SK-N-SH (cell line): ENCODE measurements around the gene MVP. TPM values are rescaled to one million over a fixed set of nuclear protein-coding genes. Genes with fewer than 3 reads are reported as not detected.

Source experiments
- CTCF ChIA-PET: fragments of 300-600, 350-600 bp; formaldehyde crosslinking; extraction: SDS; loops from one replicate; lab custom pipeline; 2021; lab: Yijun Ruan, JAX
- POLR2A ChIA-PET: fragments of 350-600 bp; sonication (Branson Sonifier 250); formaldehyde crosslinking; extraction: SDS; loops from one replicate; lab custom pipeline; 2020; ENCODE audit warnings: antibody characterized with exemption, inconsistent platforms; lab: Yijun Ruan, JAX
- DNase-seq: peaks from one replicate; pipeline ENCODE4 v3.0.0; 2012
- H2AFZ ChIP-seq: fragments of 200-600 bp; sonication (generic); 2 replicates; pipeline ENCODE4 v1.8.1; 2016; ENCODE audit warnings: antibody characterized with exemption, mild to moderate bottlenecking, low read depth
- H3F3A ChIP-seq: fragments of 200-600 bp; sonication (generic); replicated peaks from 2 replicates; pipeline ENCODE3; 2016; ENCODE audit warnings: antibody characterized with exemption, mild to moderate bottlenecking; ENCODE audit not compliant: insufficient read depth
- H3K27ac ChIP-seq, 2 experiments: fragments of 200-500 bp in 1 of 2; fragments of 200-600 bp in 1 of 2; sonication (Bioruptor generic) in 1 of 2; sonication (generic), shearing (Covaris generic) in 1 of 2; 2 replicates each; pipeline versions ENCODE4 v1.5.1 to v1.6.1; 2014 to 2016; ENCODE audit warnings: low read depth in 2 of 2, inconsistent platforms in 1 of 2, low read length in 1 of 2, mild to moderate bottlenecking in 1 of 2, mixed read lengths in 1 of 2
- H3K27me3 ChIP-seq: fragments of 200-600 bp; sonication (generic), shearing (Covaris generic); 2 replicates; pipeline ENCODE4 v1.6.1; 2016; ENCODE audit warnings: mixed run types; ENCODE audit not compliant: insufficient read depth
- H3K36me3 ChIP-seq, 2 experiments: fragments of 200-500 bp in 1 of 2; fragments of 200-600 bp in 1 of 2; sonication (Bioruptor generic) in 1 of 2; sonication (generic) in 1 of 2; replicated peaks in 1 of 2; 2 replicates each; pipeline versions ENCODE3 to v1.5.1; 2014 to 2016; ENCODE audit warnings: low read length in 1 of 2, mild to moderate bottlenecking in 1 of 2; ENCODE audit not compliant: insufficient read depth in 2 of 2, control insufficient read depth in 1 of 2
- H3K4me1 ChIP-seq, 2 experiments: fragments of 200-500 bp in 1 of 2; fragments of 200-600 bp in 1 of 2; sonication (Bioruptor generic) in 1 of 2; sonication (generic), shearing (Covaris generic) in 1 of 2; 2 replicates each; pipeline versions ENCODE4 v1.5.1 to v1.6.1; 2014 to 2016; ENCODE audit warnings: low read depth in 1 of 2, low read length in 1 of 2, mixed run types in 1 of 2; ENCODE audit not compliant: insufficient read depth in 2 of 2, control insufficient read depth in 1 of 2
- H3K4me2 ChIP-seq: fragments of 200-600 bp; sonication (generic), shearing (Covaris generic); 2 replicates; pipeline ENCODE4 v1.6.1; 2017; ENCODE audit warnings: mixed run types
- H3K4me3 ChIP-seq, 2 experiments: fragments of 200-500 bp in 1 of 2; fragments of 200-600 bp in 1 of 2; sonication (Bioruptor generic) in 1 of 2; sonication (generic), shearing (Covaris generic) in 1 of 2; 2 replicates each; pipeline versions ENCODE4 v1.5.1 to v1.8.1; 2014 to 2016; ENCODE audit warnings: low read depth in 2 of 2, inconsistent platforms in 1 of 2, low read length in 1 of 2, mild to moderate bottlenecking in 1 of 2, mixed read lengths in 1 of 2, moderate library complexity in 1 of 2
- H3K79me2 ChIP-seq: fragments of 200-600 bp; sonication (generic); 2 replicates; pipeline ENCODE4 v1.8.1; 2017; ENCODE audit warnings: mild to moderate bottlenecking; ENCODE audit not compliant: insufficient read depth
- H3K9ac ChIP-seq: fragments of 200-600 bp; sonication (generic); 2 replicates; pipeline ENCODE4 v1.6.1; 2017; ENCODE audit warnings: mixed run types
- H3K9me2 ChIP-seq: fragments of 200-600 bp; sonication (generic); 2 replicates; pipeline ENCODE4 v1.6.1; 2017; ENCODE audit warnings: mixed run types
- H3K9me3 ChIP-seq: fragments of 200-600 bp; sonication (generic); 2 replicates; pipeline ENCODE4 v1.6.1; 2017; ENCODE audit warnings: mixed run types, mild to moderate bottlenecking, moderate library complexity
- H4K20me1 ChIP-seq: fragments of 200-600 bp; sonication (generic); 2 replicates; pipeline ENCODE4 v1.6.1; 2017; ENCODE audit warnings: mild to moderate bottlenecking, mixed run types; ENCODE audit not compliant: insufficient read depth
- CHD2 ChIP-seq: fragments of 150-350 bp; IDR thresholded peaks from 2 replicates; pipeline ENCODE4 v1.6.1; 2018; ENCODE audit warnings: low read length; ENCODE audit not compliant: partially characterized antibody
- EP300 ChIP-seq, 2 experiments: IDR thresholded peaks; 2 replicates each; pipeline versions ENCODE4 v1.4.0 to v1.6.1; 2012; ENCODE audit warnings: borderline replicate concordance in 1 of 2, low read depth in 1 of 2, low read length in 1 of 2
- FOXM1 ChIP-seq: IDR thresholded peaks from 2 replicates; pipeline ENCODE4 v1.4.0; 2012; ENCODE audit warnings: low read depth, mild to moderate bottlenecking
- GATA2 ChIP-seq: sonication (generic); formaldehyde crosslinking; IDR thresholded peaks from 2 replicates; pipeline ENCODE4 v1.5.0; 2020; ENCODE audit warnings: mild to moderate bottlenecking, missing genetic modification reagents
- JUND ChIP-seq: IDR thresholded peaks from 2 replicates; pipeline ENCODE4 v1.4.0; 2012
- MEF2A ChIP-seq: IDR thresholded peaks from 2 replicates; pipeline ENCODE4 v1.4.0; 2012; ENCODE audit warnings: low read depth, borderline replicate concordance
- MXI1 ChIP-seq: IDR thresholded peaks from 2 replicates; pipeline ENCODE4 v1.6.1; 2012; ENCODE audit warnings: mild to moderate bottlenecking, low read depth, low read length, improper control_type of control experiment
- NRF1 ChIP-seq: IDR thresholded peaks from 2 replicates; pipeline ENCODE4 v1.6.1; 2012; ENCODE audit warnings: low read depth, mild to moderate bottlenecking, low read length
- POLR2AphosphoS5 ChIP-seq: IDR thresholded peaks from 2 replicates; pipeline ENCODE4 v1.6.1; 2012; ENCODE audit warnings: low read depth, low read length
- RAD21 ChIP-seq: IDR thresholded peaks from 2 replicates; pipeline ENCODE4 v1.6.1; 2012; ENCODE audit warnings: mild to moderate bottlenecking, low read length
- RFX5 ChIP-seq: IDR thresholded peaks from 2 replicates; pipeline ENCODE4 v1.6.1; 2012; ENCODE audit warnings: mild to moderate bottlenecking, improper control_type of control experiment, low read length
- SIN3A ChIP-seq: IDR thresholded peaks from 2 replicates; pipeline ENCODE4 v1.6.1; 2012; ENCODE audit warnings: low read depth, mild to moderate bottlenecking, low read length, moderate library complexity, borderline replicate concordance
- TEAD4 ChIP-seq: IDR thresholded peaks from 2 replicates; pipeline ENCODE4 v1.4.0; 2012; ENCODE audit warnings: mild to moderate bottlenecking, borderline replicate concordance; ENCODE audit not compliant: insufficient read depth
- WGBS: methylation state at CpG from one replicate; pipeline ENCODE4 v1.1.6; 2017; ENCODE audit warnings: low lambda C conversion rate; 5-methylcytosine and 5-hydroxymethylcytosine counted together
- polyA plus RNA-seq, 3 experiments: library from polyadenylated mRNA; depleted of rRNA; stranded (reverse); fragments of >200 nt; gene quantifications; 2 replicates each; pipeline ENCODE4 v1.2.3, GENCODE V29; 2012
- TF ChIP-seq, protein P1 (sequence below): IDR thresholded peaks from 2 replicates; pipeline ENCODE4 v1.6.1; 2012; ENCODE audit warnings: mild to moderate bottlenecking, low read depth, low read length, moderate library complexity
- TF ChIP-seq, protein P2 (sequence below): fragments of 150-350 bp; IDR thresholded peaks from 2 replicates; pipeline ENCODE4 v1.6.1; 2016; ENCODE audit warnings: mild to moderate bottlenecking, low read depth, low read length
- TF ChIP-seq, protein P3 (sequence below): IDR thresholded peaks from 2 replicates; pipeline ENCODE4 v1.4.0; 2012; ENCODE audit warnings: low read depth, borderline replicate concordance
- TF ChIP-seq, protein P4 (sequence below): fragments of 200-600 bp; sonication (generic); IDR thresholded peaks from 2 replicates; pipeline ENCODE4 v1.6.1; 2017; ENCODE audit warnings: antibody characterized with exemption, mild to moderate bottlenecking, moderate library complexity

The MVP gene
- polyA plus RNA-seq, 1 of the 3 experiments (the other 2 are of a cell fraction) = 222 TPM

DNA sequence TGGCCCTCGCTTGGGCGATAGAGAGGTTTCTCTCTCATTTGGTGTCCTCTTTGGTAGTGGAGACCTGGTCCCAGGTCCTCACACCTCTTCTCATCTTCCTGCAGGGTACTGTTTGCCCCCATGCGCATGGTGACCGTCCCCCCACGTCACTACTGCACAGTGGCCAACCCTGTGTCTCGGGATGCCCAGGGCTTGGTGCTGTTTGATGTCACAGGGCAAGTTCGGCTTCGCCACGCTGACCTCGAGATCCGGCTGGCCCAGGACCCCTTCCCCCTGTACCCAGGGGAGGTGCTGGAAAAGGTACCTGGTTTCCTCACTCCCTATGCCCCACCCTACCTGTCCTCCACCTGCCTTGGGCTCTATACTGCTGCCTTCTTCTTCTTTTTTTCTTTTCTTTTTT lies 10.5 kb downstream of the MVP start:
- H3F3A ChIP-seq = no peaks in the 10 kb centered on the region
- WGBS = 91% methylated on average over 5 of the region's 11 CpGs
- peaks cover 0 to 5% of the 10 kb centered on the region in 2 experiments; a peak in 3 of 4 replicates for H3K4me1 ChIP-seq
- CTCF ChIA-PET = no interaction called here
- H4K20me1 ChIP-seq = no peaks in the 10 kb centered on the region
- no peaks in the 10 kb centered on the region for H3K27me3 ChIP-seq
- POLR2A ChIA-PET = no interaction called here
- peaks cover 8 to 17% of the 10 kb centered on the region in 2 experiments for H3K36me3 ChIP-seq
- H3K27ac ChIP-seq = no peak overlapping the region
- peaks cover 53% of the 10 kb centered on the region for H3K79me2 ChIP-seq
- DNase-seq = no peak
- H3K4me2 ChIP-seq = no peak overlapping the region
- H3K9ac ChIP-seq = no peak overlapping the region
- no peak overlapping the region for H2AFZ ChIP-seq
- no peak for TF ChIP-seq CHD2
- TF ChIP-seq MEF2A = no peak
- TF ChIP-seq MXI1 = no peak
- TF ChIP-seq, protein P1, sequence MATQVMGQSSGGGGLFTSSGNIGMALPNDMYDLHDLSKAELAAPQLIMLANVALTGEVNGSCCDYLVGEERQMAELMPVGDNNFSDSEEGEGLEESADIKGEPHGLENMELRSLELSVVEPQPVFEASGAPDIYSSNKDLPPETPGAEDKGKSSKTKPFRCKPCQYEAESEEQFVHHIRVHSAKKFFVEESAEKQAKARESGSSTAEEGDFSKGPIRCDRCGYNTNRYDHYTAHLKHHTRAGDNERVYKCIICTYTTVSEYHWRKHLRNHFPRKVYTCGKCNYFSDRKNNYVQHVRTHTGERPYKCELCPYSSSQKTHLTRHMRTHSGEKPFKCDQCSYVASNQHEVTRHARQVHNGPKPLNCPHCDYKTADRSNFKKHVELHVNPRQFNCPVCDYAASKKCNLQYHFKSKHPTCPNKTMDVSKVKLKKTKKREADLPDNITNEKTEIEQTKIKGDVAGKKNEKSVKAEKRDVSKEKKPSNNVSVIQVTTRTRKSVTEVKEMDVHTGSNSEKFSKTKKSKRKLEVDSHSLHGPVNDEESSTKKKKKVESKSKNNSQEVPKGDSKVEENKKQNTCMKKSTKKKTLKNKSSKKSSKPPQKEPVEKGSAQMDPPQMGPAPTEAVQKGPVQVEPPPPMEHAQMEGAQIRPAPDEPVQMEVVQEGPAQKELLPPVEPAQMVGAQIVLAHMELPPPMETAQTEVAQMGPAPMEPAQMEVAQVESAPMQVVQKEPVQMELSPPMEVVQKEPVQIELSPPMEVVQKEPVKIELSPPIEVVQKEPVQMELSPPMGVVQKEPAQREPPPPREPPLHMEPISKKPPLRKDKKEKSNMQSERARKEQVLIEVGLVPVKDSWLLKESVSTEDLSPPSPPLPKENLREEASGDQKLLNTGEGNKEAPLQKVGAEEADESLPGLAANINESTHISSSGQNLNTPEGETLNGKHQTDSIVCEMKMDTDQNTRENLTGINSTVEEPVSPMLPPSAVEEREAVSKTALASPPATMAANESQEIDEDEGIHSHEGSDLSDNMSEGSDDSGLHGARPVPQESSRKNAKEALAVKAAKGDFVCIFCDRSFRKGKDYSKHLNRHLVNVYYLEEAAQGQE = no peak
- no peak for TF ChIP-seq NRF1
- TF ChIP-seq, protein P2, sequence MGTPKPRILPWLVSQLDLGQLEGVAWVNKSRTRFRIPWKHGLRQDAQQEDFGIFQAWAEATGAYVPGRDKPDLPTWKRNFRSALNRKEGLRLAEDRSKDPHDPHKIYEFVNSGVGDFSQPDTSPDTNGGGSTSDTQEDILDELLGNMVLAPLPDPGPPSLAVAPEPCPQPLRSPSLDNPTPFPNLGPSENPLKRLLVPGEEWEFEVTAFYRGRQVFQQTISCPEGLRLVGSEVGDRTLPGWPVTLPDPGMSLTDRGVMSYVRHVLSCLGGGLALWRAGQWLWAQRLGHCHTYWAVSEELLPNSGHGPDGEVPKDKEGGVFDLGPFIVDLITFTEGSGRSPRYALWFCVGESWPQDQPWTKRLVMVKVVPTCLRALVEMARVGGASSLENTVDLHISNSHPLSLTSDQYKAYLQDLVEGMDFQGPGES = no peak
- TF ChIP-seq FOXM1 = no peak
- no peak for TF ChIP-seq EP300 (IDR thresholded peaks at IDR 0.05; ENCODE audit: borderline replicate concordance in 1 of 2, low read depth in 1 of 2, low read length in 1 of 2)
- no peak for TF ChIP-seq RAD21
- no peak for TF ChIP-seq GATA2
- no peak for TF ChIP-seq JUND
- TF ChIP-seq POLR2AphosphoS5 = no peak
- TF ChIP-seq, protein P3, sequence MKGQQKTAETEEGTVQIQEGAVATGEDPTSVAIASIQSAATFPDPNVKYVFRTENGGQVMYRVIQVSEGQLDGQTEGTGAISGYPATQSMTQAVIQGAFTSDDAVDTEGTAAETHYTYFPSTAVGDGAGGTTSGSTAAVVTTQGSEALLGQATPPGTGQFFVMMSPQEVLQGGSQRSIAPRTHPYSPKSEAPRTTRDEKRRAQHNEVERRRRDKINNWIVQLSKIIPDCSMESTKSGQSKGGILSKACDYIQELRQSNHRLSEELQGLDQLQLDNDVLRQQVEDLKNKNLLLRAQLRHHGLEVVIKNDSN = no peak
- TF ChIP-seq, protein P4, sequence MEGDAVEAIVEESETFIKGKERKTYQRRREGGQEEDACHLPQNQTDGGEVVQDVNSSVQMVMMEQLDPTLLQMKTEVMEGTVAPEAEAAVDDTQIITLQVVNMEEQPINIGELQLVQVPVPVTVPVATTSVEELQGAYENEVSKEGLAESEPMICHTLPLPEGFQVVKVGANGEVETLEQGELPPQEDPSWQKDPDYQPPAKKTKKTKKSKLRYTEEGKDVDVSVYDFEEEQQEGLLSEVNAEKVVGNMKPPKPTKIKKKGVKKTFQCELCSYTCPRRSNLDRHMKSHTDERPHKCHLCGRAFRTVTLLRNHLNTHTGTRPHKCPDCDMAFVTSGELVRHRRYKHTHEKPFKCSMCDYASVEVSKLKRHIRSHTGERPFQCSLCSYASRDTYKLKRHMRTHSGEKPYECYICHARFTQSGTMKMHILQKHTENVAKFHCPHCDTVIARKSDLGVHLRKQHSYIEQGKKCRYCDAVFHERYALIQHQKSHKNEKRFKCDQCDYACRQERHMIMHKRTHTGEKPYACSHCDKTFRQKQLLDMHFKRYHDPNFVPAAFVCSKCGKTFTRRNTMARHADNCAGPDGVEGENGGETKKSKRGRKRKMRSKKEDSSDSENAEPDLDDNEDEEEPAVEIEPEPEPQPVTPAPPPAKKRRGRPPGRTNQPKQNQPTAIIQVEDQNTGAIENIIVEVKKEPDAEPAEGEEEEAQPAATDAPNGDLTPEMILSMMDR = no peak
- no peak for TF ChIP-seq SIN3A
- TF ChIP-seq RFX5 = no peak
- TF ChIP-seq TEAD4 = no peak
- no peaks in the 10 kb centered on the region for H3K9me2 ChIP-seq
- H3K9me3 ChIP-seq = no peaks in the 10 kb centered on the region
- H3K4me3 ChIP-seq = no peak overlapping the region
